Right cardiac atrium (tissue), 5 donors: Measurements from ENCODE around the gene ACOX3. TPM values are rescaled to one million over a fixed set of nuclear protein-coding genes. Genes with fewer than 3 reads are reported as not detected.

ENCODE experiments used
- ATAC-seq, 2 donors: fragments of 200-7000 bp; cut with Tn5 transposase; one replicate each; pipeline versions ENCODE4 v1.8.0 to v1.9.1; 2020; ENCODE audit warnings: moderate library complexity in 2 of 2, mild to moderate bottlenecking in 1 of 2
- DNase-seq, 3 donors: peaks; one replicate each; pipeline ENCODE4 v3.0.0-alpha.2; 2020
- H3K27ac ChIP-seq: one replicate; pipeline ENCODE4 v1.5.1; 2013; ENCODE audit warnings: mild to moderate bottlenecking, low read length, control low read depth, moderate library complexity
- H3K27me3 ChIP-seq: one replicate; pipeline ENCODE4 v1.6.1; 2013; ENCODE audit not compliant: control insufficient read depth, insufficient read depth
- H3K4me1 ChIP-seq: one replicate; pipeline ENCODE4 v1.6.1; 2013; ENCODE audit warnings: low read length; ENCODE audit not compliant: control insufficient read depth, insufficient read depth
- H3K4me3 ChIP-seq: one replicate; pipeline ENCODE4 v1.5.1; 2013; ENCODE audit warnings: low read length, control low read depth
- H3K9me3 ChIP-seq: one replicate; pipeline ENCODE4 v1.6.1; 2013; ENCODE audit warnings: low read length; ENCODE audit not compliant: control insufficient read depth
- WGBS: extraction: QIAGEN DNeasy Blood & Tissue Kit; methylation state at CpG from one replicate; pipeline ENCODE4 v1.1.7; 2013; 5-methylcytosine and 5-hydroxymethylcytosine counted together
- intact Hi-C, 4 donors: fragments of 100-400 bp; cut with DNase I; formaldehyde crosslinking; loops; one replicate each; pipeline versions ENCODE4 v1.11.0 to v1.14.0; 2022 to 2023
- polyA plus RNA-seq: library from polyadenylated mRNA; stranded (reverse); fragments of 200-250 nt; gene quantifications from one replicate; pipeline ENCODE4 v1.2.3, GENCODE V29; 2013
- total RNA-seq, 4 donors: library from RNA; stranded (reverse); fragmentation: NEBNext Ultra II Directional; extraction: Animal tissue kit (Norgen Biotek cat#: 25700); gene quantifications; one replicate each; pipeline ENCODE4 v1.2.1, GENCODE V29; 2021
- donor health status: healthy with polysubstance abuse.
- donor health status: DM: no; HTN: yes; CAD: no.
- donor health status: DM: no; HTN: no; CAD: no.
- donor health status: DM: no; HTN: yes; CAD: no; lungs with severe emphysema.
- donor health status: DM: yes; HTN: yes; CAD: no.

ACOX3 gene
- total and polyA plus RNA-seq, 5 donors = 25.7 to 94.8 (median 54.3) TPM

DNA sequence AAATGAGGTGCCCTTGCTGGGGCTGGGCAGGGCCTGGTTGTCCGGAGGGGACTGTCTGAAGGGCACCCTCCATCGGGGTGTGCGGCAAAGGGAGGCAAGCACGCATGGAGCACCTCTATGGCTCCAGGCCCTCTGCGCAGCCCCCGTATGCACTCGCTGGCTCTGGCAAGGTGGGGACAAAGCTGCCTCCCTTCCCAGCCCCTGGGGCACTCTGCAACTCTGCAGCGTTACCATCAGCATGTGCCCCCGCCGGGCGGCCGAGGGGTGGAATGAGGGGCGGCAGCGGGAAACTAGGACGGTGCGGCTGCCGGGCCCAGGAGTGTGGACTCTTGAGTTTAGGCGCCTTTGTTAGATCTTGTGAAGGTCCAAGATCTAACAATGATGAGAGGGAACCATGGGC, 26.5 kb upstream of the ACOX3 start:
- H3K9me3 ChIP-seq = no peaks in the 10 kb centered on the region
- no peaks in the 10 kb centered on the region for H3K4me1 ChIP-seq
- 83% methylated on average over 18 of the region's 18 CpGs for WGBS
- no peak for ATAC-seq
- H3K4me3 ChIP-seq = no peak overlapping the region
- no peak for DNase-seq
- H3K27ac ChIP-seq = no peak overlapping the region
- intact Hi-C loops = loop anchor here in 1 of 4 donors (5.0 kb wide), 1 partner anchor 125 kb away; the partner anchor contains the start of gene CPZ
- H3K27me3 ChIP-seq = no peaks in the 10 kb centered on the region

DNA sequence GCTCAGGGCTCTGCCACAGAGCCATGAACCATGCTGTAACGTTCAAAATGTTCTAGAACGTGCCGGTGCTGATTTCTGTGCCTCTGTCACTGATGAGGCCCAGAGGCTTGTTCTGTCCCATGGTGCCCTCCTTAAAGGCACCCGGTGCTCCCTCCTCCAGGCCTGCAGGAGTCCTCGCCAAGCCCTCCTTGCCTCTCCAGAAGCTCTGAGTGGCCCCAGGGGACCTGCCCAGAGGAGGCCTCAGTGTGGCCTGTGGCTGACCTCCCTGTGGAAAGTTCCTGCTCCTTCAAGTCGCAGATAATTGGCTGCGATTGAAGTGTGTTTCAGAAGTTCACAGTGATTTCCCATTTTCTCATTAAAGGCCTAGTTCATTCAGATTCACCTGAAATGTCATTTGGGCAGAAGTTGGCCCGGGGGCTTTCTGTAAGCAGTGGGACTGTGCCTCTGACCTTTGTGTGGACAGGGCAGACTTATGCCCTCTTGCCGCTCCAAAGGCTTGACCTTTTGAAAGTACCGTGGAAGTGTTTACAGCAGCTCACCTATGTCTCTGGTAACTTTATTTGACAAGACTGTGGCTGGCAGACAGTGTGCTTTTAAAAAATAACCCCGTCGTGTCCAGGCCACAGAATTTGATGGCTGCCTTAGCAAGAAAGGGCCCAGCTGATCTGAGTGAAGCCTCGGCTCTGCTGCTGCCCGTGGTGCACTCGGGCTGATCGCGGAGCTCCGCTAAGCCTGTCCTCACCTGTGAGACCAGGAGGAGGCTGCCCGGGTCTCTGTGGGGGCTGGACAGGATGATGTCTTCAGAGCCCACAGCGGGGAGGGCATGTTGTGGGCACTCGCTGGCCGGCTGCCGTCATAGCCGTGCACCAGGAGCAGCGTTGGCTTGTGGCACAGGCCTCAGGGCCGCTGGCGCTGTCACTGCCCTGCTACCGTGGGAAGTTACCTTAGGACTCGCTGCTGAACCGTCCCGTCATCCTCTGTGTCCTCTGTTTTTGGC, 25.4 kb upstream of the ACOX3 start:
- WGBS = 78% methylated on average over 31 of the region's 31 CpGs
- ATAC-seq = peak in 1 of 2 donors; percentile 44
- no peaks in the 10 kb centered on the region for H3K4me1 ChIP-seq
- intact Hi-C loops = loop anchor here in 1 of 4 donors (5.0 kb wide), 1 partner anchor 126 kb away; the partner anchor contains the start of gene CPZ
- no peaks in the 10 kb centered on the region for H3K9me3 ChIP-seq
- H3K27ac ChIP-seq = no peak overlapping the region
- DNase-seq = peak in 1 of 3 donors; percentile 58
- H3K27me3 ChIP-seq = no peaks in the 10 kb centered on the region
- H3K4me3 ChIP-seq = no peak overlapping the region

- no peak for ATAC-seq
- Histone ChIP-seq H3K4me3 (no peak overlapping the region), H3K4me1 (no peaks in the 10 kb centered on the region), H3K9me3 (no peaks in the 10 kb centered on the region), H3K27ac (no peak overlapping the region), H3K27me3 (no peaks in the 10 kb centered on the region)
- WGBS = 83% methylated on average over 14 of the region's 14 CpGs
- DNase-seq = no peak
- intact Hi-C loops = no loop called here
Observed at GRCh38 chr4:8464381-8464780, 23.9 kb upstream of the ACOX3 start.

GRCh38 chr4:8463811-8464210, 23.3 kb upstream of the ACOX3 start:
- Histone ChIP-seq H3K27me3 (no peaks in the 10 kb centered on the region), H3K4me3 (no peak overlapping the region), H3K27ac (no peak overlapping the region), H3K9me3 (no peaks in the 10 kb centered on the region), H3K4me1 (no peaks in the 10 kb centered on the region)
- no peak for ATAC-seq
- intact Hi-C loops = no loop called here
- no peak for DNase-seq
- WGBS = 91% methylated on average over 9 of the region's 9 CpGs

DNA sequence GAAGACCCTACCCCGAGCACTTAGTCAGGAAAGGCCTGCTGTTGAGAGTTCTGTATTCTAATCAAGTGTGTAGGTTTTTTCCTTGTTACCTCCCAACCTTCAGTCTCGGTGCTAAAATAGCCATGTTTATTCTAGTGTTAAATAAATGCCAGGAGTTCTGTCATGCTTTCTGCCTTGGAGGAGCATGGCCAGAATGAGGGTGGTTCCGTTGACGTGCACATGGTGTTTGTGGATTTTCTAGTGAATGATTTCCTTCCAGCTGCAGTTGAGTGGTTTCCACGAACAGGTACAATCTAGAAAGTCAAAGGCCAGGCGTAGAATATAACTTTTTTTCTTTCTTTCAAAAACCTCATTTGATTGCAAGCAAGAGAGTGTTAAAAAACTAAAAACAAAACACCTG, 21.1 kb upstream of the ACOX3 start:
- WGBS = 94% methylated on average over 6 of the region's 6 CpGs
- H3K4me3 ChIP-seq = no peak overlapping the region
- DNase-seq (no peak), ATAC-seq (no peak)
- intact Hi-C loops = no loop called here
- no peak overlapping the region for H3K27ac ChIP-seq
- H3K27me3 ChIP-seq = no peaks in the 10 kb centered on the region
- H3K4me1 ChIP-seq = no peaks in the 10 kb centered on the region
- H3K9me3 ChIP-seq = no peaks in the 10 kb centered on the region

DNA sequence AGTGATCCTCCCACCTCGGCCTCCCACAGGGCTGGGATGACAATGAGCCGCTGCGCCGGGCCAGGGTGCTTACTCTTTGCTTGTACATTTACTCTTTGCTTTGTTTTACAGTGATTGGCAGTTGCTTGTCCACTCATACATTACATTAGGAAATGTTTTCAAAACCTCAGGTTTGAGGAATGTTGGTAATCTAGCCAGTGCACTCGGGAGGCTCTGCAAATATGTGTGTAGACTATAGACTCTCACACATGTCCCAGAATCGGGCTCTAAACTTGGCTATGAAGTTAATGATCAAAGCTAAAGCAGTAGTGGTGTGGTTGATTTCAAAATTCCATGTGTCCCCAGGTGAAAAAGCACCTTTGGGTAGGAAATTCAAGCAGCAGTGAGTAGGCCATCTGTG, 20.6 kb upstream of the ACOX3 start:
- H3K9me3 ChIP-seq = no peaks in the 10 kb centered on the region
- no peak for DNase-seq
- H3K27ac ChIP-seq = no peak overlapping the region
- ATAC-seq = no peak
- intact Hi-C loops = no loop called here
- no peak overlapping the region for H3K4me3 ChIP-seq
- H3K27me3 ChIP-seq = no peaks in the 10 kb centered on the region
- 97% methylated on average over 6 of the region's 6 CpGs for WGBS
- H3K4me1 ChIP-seq = no peaks in the 10 kb centered on the region

DNA sequence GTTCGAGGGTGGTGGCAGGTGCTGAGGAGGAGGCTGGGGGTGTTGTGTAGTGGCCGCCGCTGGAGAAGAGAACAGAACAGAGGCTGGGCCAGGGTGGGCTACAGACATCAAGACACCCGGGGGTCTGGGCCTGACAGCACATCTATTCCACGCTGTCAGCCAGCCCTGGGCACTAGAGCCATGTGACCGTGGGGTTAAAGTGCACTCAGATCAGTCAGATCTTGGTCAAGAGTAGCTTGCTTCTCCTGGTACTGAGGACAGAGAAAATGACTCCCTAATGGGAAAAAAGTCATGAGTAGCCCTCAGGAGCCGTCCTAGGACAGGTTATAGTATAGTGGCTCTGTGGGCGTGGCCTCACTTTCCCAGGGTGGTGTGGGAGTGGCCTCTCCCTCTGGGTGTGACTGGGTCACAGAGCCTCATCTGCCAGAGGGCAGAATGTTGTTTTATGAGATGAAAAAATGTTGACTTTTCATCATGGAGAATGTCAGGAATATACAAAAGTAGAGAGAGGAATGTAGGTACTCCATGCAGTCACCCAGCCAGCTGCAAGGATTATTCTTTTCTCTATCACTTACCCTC, 19.4 kb upstream of the ACOX3 start:
- intact Hi-C loops = no loop called here
- Histone ChIP-seq H3K27me3 (no peaks in the 10 kb centered on the region), H3K9me3 (no peaks in the 10 kb centered on the region), H3K4me1 (no peaks in the 10 kb centered on the region), H3K4me3 (no peak overlapping the region), H3K27ac (no peak overlapping the region)
- no peak for DNase-seq
- 87% methylated on average over 8 of the region's 8 CpGs for WGBS
- ATAC-seq = peak in 1 of 2 donors; percentile 23

- ATAC-seq = no peak
- Histone ChIP-seq H3K4me1 (no peaks in the 10 kb centered on the region), H3K27ac (no peak overlapping the region), H3K27me3 (no peaks in the 10 kb centered on the region), H3K4me3 (no peak overlapping the region), H3K9me3 (no peaks in the 10 kb centered on the region)
- intact Hi-C loops = no loop called here
- DNase-seq = no peak
- 82% methylated on average over 9 of the region's 9 CpGs for WGBS
Observed at GRCh38 chr4:8457646-8458252, 17.2 kb upstream of the ACOX3 start.

- no peaks in the 10 kb centered on the region for H3K4me1 ChIP-seq
- no peak overlapping the region for H3K4me3 ChIP-seq
- WGBS = 95% methylated on average over 3 of the region's 3 CpGs
- no peak for ATAC-seq
- no peak for DNase-seq
- no peaks in the 10 kb centered on the region for H3K27me3 ChIP-seq
- intact Hi-C loops = no loop called here
- no peak overlapping the region for H3K27ac ChIP-seq
- H3K9me3 ChIP-seq = no peaks in the 10 kb centered on the region
Observed at GRCh38 chr4:8453957-8454356, 13.4 kb upstream of the ACOX3 start.

- no peaks in the 10 kb centered on the region for H3K9me3 ChIP-seq
- H3K4me1 ChIP-seq = no peaks in the 10 kb centered on the region
- H3K27ac ChIP-seq = peak overlapping the region; percentile 67
- 72% methylated on average over 11 of the region's 11 CpGs for WGBS
- ATAC-seq (peak; percentile 73 to 94), DNase-seq (no peak)
- H3K4me3 ChIP-seq = no peak overlapping the region
- intact Hi-C loops = no loop called here
- H3K27me3 ChIP-seq = no peaks in the 10 kb centered on the region
Observed at GRCh38 chr4:8451440-8452182, 11.1 kb upstream of the ACOX3 start.
